ENCODE data around the gene TLX1.
"Not testable (repeated sequence)": the region's sequence is repeated elsewhere in the genome, so short reads cannot be mapped to it uniquely, and the experiment has no call there.

The TLX1 gene

DNA sequence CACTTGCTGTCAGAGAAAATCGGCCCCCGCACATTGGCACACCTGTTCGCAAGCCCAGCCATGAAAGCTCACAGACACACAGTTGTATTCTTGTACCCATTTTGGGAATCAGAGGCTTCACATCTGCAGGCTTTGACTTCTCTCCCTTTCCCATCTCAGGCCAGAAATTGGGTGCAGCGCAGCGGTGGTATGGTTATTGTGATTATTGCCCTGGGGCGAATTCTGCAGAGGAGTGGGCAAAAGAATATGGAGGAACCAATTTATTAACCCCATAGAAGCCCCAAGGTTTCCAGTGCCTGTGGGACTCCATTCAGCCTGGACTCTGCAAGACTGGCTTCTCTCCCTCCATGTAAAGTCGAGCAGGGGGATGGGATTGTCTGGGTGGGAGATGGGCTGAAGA lies 14.0 kb downstream of the TLX1 start:
- TF ChIP-seq CTCF (IDR thresholded peaks at IDR 0.05; ENCODE audit: low read depth, low read length), result no peak
- H3K4me3 ChIP-seq (ENCODE audit: low read depth, low read length), result no peak overlapping the region

DNA sequence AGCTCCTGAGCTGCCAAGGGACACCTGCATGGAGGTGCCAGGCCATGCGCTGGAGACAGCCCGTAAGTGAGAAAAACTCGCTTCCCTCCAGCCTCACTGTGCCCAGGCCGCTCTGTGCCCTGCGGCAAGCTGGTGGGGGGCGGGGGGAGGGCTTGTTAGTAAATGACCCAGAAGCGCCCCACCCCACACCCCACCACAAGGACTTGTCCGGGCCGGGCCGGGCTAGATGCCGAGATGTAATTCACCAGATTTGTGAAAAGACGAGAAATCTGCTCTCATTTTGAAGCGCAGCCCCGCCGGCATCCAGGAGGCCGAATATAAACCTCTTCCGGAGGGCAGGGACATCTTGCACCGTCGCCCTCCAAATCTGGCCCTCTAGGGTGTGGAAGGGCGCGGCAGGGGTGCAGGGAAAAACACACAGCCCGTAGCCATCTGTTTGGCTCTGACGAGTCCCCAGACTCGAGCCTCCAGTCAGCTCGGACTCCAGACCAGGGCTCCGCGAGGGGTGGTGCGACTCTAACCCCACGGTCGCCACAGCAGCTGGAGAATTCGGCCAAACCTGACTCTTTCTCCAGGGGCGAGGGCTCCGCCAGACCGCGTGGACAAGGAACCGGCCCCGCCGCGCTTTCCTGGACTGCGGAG lies 14.8 kb downstream of the TLX1 start:
- H3K4me3 ChIP-seq (ENCODE audit: low read depth, low read length), result no peak overlapping the region
- no peak for TF ChIP-seq CTCF (IDR thresholded peaks at IDR 0.05; ENCODE audit: low read depth, low read length)

DNA sequence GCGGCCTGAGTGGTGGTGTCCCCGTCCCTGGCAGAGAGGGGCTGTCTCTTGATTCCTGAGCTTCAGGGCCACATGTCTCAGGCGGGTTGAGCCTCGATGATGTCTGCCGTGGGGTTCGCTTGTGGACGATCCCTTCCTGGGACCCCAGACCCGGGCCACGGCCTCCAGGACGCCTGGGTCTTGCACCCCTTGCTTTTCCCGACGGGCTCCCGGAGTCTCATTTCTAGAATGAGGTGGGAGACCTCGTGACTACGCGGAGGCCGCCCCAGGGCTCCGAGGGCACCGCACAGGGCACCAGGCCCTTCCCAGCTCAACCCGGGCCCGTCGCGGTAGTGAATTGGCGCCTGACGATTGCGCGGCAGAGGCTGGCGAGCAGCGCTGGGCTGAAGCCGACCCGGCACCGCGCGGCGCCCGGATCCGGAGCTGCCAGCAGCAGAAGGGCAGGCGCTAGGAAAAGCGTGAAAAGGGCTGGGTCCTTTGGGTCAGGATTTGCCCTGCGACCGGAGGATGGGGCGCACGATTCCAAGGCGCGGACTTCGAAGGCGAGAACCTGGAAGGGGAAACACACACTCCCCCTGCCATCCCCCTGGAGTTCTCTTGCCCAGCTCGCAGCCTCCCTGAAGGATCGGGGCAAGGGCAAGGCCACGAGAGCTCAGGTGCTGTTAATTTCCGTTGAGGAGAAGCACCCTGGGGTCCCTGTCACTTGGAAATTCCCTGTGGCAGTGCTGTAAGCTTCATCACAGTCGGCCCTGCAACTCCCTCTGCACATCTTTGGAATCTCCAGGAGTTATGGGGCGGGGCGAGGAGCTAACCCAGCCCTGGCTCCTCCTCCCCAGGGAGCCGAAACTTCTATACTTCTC lies 15.5 kb downstream of the TLX1 start:
- H3K4me3 ChIP-seq (ENCODE audit: low read depth, low read length), result no peak overlapping the region
- TF ChIP-seq CTCF (IDR thresholded peaks at IDR 0.05; ENCODE audit: low read depth, low read length), result no peak

GRCh38 chr10:101151395-101151794 lies 20.3 kb downstream of the TLX1 start:
- TF ChIP-seq CTCF (IDR thresholded peaks at IDR 0.05; ENCODE audit: low read depth, low read length), result no peak
- no peak overlapping the region for H3K4me3 ChIP-seq (ENCODE audit: low read depth, low read length)

DNA sequence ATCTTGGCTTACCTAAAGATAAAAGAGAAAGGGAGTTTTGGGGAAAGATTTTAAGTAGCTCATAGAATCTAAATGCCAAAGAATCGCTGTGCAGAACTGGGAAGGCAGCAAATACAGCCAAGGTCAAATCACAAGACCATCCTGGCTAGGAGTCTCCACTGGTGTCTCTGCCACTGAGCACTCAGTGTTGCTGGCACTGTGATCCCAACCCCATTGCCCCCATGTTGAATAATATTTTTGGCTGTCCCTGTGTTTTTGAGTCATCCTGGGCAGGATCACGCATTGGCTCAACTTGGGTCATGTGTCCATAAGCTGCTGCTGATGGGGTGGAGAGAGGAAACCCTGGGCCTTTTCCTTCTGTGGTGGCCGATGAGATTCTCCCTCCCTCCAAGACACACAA lies 21.2 kb downstream of the TLX1 start:
- H3K4me3 ChIP-seq (ENCODE audit: low read depth, low read length), result no peak overlapping the region
- TF ChIP-seq CTCF (IDR thresholded peaks at IDR 0.05; ENCODE audit: low read depth, low read length), result no peak

DNA sequence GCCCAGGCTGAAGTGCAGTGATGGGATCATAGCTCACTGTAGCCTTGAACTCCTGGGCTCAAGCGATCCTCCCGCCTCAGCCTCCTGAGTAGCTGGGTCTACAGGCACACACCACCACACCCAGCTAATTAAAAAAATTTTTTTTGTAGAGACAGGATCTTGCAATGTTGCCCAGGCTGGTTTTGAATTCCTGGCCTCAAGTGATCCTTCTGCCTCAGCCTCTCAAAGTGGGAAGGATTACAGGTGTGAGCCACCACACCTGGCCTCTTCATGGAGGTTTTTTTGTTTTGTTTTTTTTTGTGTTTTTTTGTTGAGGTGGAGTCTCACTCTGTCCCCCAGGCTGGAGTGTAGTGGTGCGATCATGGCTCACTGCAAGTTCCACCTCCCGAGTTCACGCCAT lies 23.4 kb downstream of the TLX1 start:
- not testable (repeated sequence) for H3K4me3 ChIP-seq (ENCODE audit: low read depth, low read length)

- no peak overlapping the region for H3K4me3 ChIP-seq (ENCODE audit: low read depth, low read length)
- TF ChIP-seq CTCF (IDR thresholded peaks at IDR 0.05; ENCODE audit: low read depth, low read length), result no peak
Measured at GRCh38 chr10:101155896-101156295, 24.8 kb downstream of the TLX1 start.

Measured in WI38 (cell line).